Ectodermal cell (in vitro differentiated cells): ENCODE measurements around the gene FBXL14.

Experiments used
- H3K27ac ChIP-seq: 2 replicates; pipeline ENCODE4 v1.7.0; 2013; ENCODE audit warnings: mild to moderate bottlenecking, low read depth, low read length; ENCODE audit not compliant: insufficient read depth, poor library complexity, severe bottlenecking
- H3K27me3 ChIP-seq: 2 replicates; pipeline ENCODE4 v1.7.0; 2013; ENCODE audit warnings: mild to moderate bottlenecking, low read length; ENCODE audit not compliant: insufficient read depth, control insufficient read depth, poor library complexity, severe bottlenecking
- H3K36me3 ChIP-seq: one replicate; pipeline ENCODE4 v1.7.0; 2013; ENCODE audit warnings: low read length; ENCODE audit not compliant: control insufficient read depth, insufficient read depth
- H3K4me1 ChIP-seq: one replicate; pipeline ENCODE4 v1.7.0; 2013; ENCODE audit warnings: low read length; ENCODE audit not compliant: control insufficient read depth, insufficient read depth
- H3K4me3 ChIP-seq: 2 replicates; pipeline ENCODE4 v1.7.0; 2013; ENCODE audit warnings: low read depth, low read length, control low read depth; ENCODE audit not compliant: insufficient read depth
- H3K9me3 ChIP-seq: 2 replicates; pipeline ENCODE4 v1.7.0; 2013; ENCODE audit warnings: mild to moderate bottlenecking, low read length, moderate library complexity; ENCODE audit not compliant: control insufficient read depth
- WGBS, 2 experiments: methylation state at CpG; one replicate each; pipeline ENCODE4 v1.1.7; 2013; ENCODE audit warnings: missing lambda C conversion rate in 2 of 2; 5-methylcytosine and 5-hydroxymethylcytosine counted together

Gene FBXL14

DNA sequence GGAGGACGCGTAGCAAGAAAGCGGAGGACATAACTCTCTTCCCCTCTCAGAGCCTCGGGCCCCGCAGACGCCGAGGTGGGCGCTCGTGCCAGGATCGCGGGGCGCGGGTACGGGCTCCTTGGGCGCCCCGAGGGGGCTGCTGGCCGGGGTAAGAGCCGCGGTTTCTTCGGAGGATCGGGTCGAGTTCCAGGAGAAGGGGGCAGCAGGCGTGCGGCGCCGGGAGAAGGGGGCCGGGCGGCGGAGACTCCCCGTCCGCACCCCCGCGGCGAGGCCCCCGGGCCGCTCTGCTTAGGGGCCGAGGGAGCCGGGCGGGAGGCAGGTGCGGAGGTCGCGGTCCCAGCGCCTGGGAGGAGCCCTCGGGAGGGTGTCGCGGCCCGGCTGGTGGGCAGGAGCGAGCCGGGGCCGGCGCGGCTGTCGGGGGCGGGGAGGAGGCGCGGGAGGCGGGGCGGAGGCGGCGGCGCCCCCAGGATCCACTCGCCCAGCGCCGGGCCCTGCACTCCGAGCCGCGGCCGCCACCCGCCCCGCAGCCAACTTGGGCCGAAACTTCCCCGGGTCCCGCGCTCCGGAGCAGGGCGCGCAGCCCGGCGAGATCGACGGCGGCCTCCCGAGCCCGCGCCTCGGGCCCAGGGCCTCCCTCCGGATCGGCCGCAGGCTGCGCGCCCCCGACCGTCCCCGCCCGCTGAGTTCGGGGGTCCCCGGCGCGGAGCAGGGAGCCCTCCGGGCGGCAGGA is 64.4 kb downstream of the FBXL14 start:
- Histone ChIP-seq H3K27ac (no peak overlapping the region), H3K4me3 (peak overlapping the region; percentile 48), H3K36me3 (no peaks in the 10 kb centered on the region), H3K27me3 (peaks cover 66% of the 10 kb centered on the region), H3K4me1 (peaks cover 15% of the 10 kb centered on the region), H3K9me3 (no peaks in the 10 kb centered on the region)
- WGBS, 2 experiments = 1% methylated on average over 101 of the region's 101 CpGs

DNA sequence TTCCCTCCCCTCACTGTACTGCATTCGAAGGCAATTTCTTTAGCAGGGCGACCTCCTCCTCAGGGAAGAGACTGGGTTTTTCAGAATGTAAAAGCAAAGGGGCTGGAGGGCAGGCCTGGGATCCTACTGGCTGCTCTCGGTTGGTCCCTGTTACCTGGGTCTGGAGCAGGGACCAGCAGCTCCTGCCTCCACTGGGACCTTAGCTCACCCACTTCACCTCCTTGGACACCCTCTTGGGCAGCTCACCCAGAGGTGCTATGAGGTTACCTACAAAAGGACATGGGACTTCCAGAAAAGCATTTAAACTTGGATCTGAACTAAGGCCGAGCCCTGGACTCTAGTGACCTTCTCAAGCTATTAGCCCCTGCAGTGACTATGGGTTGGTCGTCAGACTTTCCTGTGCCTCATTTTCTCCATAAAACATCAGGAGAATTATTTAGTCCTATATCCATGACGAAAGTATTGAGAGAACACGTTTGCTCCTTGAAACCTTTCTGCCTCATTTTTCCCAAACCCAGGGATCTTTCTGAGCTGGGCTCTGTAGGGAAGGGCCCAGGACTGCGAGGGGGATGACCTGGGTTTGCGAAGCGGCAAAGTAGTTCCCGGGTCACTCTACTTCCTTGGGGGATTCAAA is 65.0 kb downstream of the FBXL14 start:
- Histone ChIP-seq H3K4me3 (peak overlapping the region; percentile 48), H3K27me3 (peaks cover 66% of the 10 kb centered on the region), H3K9me3 (no peaks in the 10 kb centered on the region), H3K27ac (no peak overlapping the region), H3K4me1 (peaks cover 15% of the 10 kb centered on the region), H3K36me3 (no peaks in the 10 kb centered on the region)
- 43 to 50% methylated on average over 11 of the region's 11 CpGs for WGBS, 2 experiments

DNA sequence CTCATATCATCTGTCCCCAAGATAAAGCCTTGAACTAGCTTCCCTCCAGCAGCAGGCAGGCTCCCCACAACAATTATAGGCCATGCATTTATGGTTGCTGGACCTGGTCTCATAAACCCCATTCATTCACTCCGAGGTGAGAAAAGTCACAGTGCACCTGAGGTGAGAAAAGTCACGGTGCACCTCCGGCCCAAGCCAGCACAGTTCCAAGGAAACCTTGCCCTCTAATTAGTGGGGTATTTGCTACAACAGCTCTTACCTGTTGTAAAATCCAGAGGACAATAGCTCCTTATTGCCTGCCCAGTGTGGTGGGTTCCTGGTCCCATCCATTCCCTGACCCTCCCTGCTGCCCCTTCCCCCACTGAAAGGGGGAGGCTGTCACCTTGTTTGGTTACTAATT is 65.6 kb downstream of the FBXL14 start:
- H3K27ac ChIP-seq = no peak overlapping the region
- H3K9me3 ChIP-seq = no peaks in the 10 kb centered on the region
- H3K4me3 ChIP-seq = no peak overlapping the region
- peaks cover 64% of the 10 kb centered on the region for H3K27me3 ChIP-seq
- peaks cover 16% of the 10 kb centered on the region for H3K4me1 ChIP-seq
- WGBS, 2 experiments = 86 to 90% methylated on average over 3 of the region's 3 CpGs
- no peaks in the 10 kb centered on the region for H3K36me3 ChIP-seq

DNA sequence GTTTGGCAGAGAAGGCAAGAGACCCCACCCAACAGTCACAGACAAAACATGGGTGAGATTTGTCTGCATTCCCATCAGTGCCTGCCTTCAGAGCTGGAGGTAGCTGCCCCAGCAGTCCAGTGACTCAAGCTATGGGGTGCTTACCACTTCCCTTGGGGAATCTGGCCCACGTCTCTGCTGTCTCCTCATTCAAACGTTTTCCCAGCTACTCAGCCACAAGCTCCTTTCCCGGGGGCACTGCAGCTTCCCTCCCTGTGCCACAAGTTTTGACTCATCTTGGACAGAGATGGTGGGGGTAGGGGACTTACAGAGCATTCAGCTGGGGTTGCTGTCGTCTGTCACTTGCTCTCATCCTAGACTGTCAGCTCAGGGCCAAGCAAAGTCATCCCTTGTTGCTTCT is 66.6 kb downstream of the FBXL14 start:
- H3K27me3 ChIP-seq = peaks cover 54% of the 10 kb centered on the region
- H3K27ac ChIP-seq = no peak overlapping the region
- no peaks in the 10 kb centered on the region for H3K36me3 ChIP-seq
- H3K9me3 ChIP-seq = no peaks in the 10 kb centered on the region
- H3K4me1 ChIP-seq = peaks cover 16% of the 10 kb centered on the region
- H3K4me3 ChIP-seq = no peak overlapping the region
- 68% methylated on average over 4 of the region's 4 CpGs for WGBS, 2 experiments

DNA sequence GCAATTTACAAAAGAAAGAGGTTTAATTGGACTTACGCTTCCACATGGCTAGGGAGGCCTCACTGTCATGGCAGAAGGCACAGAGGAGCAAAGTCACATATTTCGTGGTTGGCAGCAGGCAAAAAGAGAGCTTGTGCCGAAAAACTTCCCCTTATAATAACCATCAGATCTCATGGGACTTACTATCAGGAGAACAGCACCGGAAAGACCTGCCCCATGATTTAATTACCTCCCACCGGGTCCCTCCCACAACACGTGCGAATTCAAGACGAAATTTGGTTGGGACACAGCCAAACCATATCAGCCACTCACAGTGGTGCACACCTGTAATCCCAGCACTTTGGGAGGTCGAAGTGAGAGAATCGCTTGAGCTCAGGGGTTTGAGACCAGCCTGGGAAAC is 68.5 kb downstream of the FBXL14 start:
- Histone ChIP-seq H3K36me3 (no peaks in the 10 kb centered on the region), H3K4me3 (no peak overlapping the region), H3K9me3 (no peaks in the 10 kb centered on the region), H3K27ac (no peak overlapping the region), H3K27me3 (peaks cover 34% of the 10 kb centered on the region), H3K4me1 (peaks cover 10% of the 10 kb centered on the region)
- 76 to 81% methylated on average over 10 of the region's 10 CpGs for WGBS, 2 experiments

DNA sequence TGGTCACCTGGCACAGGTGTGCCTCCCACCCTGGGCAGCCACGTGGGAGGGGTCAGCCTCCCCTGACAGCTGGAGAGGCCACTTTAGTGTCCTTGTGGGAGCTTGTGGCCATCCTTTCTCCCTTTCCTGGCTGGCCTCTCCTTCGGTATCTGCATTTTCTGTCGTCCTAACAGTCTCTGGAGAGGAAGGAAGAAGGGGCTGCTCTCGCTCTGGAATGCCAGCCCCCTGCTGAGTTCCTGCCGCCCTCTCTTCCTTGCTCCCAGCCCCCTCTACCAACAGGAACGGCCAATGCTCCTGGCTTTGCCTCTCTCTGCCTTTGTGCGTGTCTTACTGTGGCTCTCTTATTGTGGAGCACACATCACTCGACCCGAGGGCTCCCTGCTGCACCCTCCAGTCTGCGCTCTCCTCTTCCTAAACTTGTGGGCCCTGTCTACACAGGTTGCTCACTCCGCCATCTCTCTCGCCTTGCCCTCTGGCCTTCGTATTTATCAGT is 70.8 kb downstream of the FBXL14 start:
- Histone ChIP-seq H3K36me3 (no peaks in the 10 kb centered on the region), H3K4me1 (peaks cover 15% of the 10 kb centered on the region), H3K4me3 (no peak overlapping the region), H3K27ac (no peak overlapping the region), H3K27me3 (peaks cover 14% of the 10 kb centered on the region), H3K9me3 (no peaks in the 10 kb centered on the region)
- 28 to 30% methylated on average over 13 of the region's 13 CpGs for WGBS, 2 experiments

DNA sequence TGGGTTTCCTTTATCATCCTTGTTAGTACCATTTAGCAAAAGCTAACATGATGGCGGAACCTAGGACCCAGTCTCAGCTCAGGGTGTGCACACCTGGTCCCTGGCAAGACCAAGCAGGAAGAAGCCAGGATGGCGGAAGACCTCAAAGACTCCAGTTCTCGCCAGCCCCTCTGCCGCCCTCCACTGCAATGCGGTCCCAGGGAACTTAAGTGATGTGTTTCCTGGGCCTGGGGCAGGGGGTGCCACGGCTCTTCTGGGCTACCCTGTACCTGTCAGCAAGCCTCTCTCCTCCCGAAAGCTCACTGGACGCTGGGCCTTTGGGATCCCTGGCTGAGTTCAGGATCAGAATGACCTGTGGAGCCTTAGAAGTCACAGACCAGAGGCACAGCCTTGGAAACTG is 71.3 kb downstream of the FBXL14 start:
- Histone ChIP-seq H3K27ac (no peak overlapping the region), H3K4me3 (no peak overlapping the region), H3K27me3 (peaks cover 8% of the 10 kb centered on the region), H3K36me3 (no peaks in the 10 kb centered on the region), H3K9me3 (no peaks in the 10 kb centered on the region), H3K4me1 (peaks cover 15% of the 10 kb centered on the region)
- WGBS, 2 experiments = 88 to 89% methylated on average over 8 of the region's 8 CpGs

DNA sequence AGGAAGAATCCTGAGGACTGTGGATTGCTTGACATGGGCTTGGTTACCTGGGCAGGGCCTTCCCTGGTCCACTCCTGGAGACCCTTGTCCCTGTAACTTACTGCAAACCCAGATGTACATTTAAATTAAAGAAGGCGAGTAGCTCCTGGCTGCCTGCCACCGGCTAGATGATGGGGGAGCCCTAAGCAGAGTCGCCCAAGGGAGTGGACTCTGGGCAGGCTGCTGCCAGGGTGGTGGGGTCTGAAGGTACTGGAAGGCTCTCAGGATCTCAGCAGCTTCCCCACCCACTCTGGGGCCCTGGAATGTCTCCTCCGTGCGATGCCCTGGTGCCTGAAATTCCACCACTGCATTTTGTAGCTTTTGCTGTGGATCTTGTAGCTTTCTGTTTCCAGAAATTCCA is 74.7 kb downstream of the FBXL14 start:
- Histone ChIP-seq H3K36me3 (no peaks in the 10 kb centered on the region), H3K4me3 (no peak overlapping the region), H3K4me1 (peaks cover 15% of the 10 kb centered on the region), H3K27me3 (no peaks in the 10 kb centered on the region), H3K27ac (no peak overlapping the region), H3K9me3 (no peaks in the 10 kb centered on the region)
- 84 to 85% methylated on average over 5 of the region's 5 CpGs for WGBS, 2 experiments

DNA sequence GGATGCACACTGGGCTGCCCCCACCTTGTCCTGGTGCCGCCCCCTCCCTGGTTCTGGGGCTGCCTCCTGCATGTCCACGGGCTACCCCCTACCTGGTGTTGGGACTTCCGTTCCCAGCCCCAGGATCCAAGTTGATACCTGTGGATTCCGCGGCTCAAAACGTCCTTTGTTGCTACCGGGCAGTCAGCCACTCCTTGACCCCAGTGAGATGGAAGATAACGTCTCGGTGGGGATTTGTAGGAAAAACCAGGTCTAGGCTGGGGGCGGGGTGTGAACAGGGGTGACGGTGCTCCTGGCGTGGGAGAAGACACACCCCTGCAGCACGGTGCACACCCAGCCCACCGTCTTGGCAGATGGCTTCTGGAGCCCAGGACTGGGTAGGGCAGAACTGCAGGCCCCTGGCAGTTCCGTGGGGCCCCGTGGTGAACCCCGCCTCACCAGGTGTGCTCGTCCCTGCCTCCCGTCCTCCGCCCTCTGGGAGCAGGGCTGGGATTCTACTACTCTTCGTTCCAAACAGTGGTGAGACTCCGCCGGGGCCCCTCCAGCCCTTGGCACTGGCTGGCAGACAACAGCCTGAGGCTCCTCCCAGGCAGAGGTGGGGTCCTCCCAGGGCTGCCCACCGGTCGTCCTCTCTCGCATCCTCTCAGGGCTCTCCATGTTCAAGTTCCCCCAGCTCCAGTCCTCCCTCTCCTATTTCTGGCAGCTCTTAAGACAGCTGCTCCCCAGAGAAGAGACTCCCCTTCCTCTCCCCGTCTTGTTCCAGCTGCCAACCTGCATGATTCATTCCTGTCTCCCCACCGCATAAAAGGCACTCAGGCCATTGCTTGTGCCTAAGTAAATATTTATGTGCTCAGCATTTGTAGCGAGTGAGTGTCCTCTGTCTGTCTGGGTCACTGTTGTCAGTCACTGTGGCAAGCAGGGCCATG is 75.5 kb downstream of the FBXL14 start:
- H3K9me3 ChIP-seq = no peaks in the 10 kb centered on the region
- no peaks in the 10 kb centered on the region for H3K36me3 ChIP-seq
- WGBS, 2 experiments = 83% methylated on average over 29 of the region's 29 CpGs
- peaks cover 12% of the 10 kb centered on the region for H3K4me1 ChIP-seq
- no peak overlapping the region for H3K27ac ChIP-seq
- H3K4me3 ChIP-seq = no peak overlapping the region
- H3K27me3 ChIP-seq = no peaks in the 10 kb centered on the region
